SK-N-SH (cell line): ENCODE measurements around the gene ARL6. TPM values are rescaled to one million over a fixed set of nuclear protein-coding genes. Genes with fewer than 3 reads are reported as not detected.

Experiments used
- CTCF ChIA-PET: fragments of 300-600, 350-600 bp; formaldehyde crosslinking; extraction: SDS; loops from one replicate; lab custom pipeline; 2021; lab: Yijun Ruan, JAX
- POLR2A ChIA-PET: fragments of 350-600 bp; sonication (Branson Sonifier 250); formaldehyde crosslinking; extraction: SDS; loops from one replicate; lab custom pipeline; 2020; ENCODE audit warnings: antibody characterized with exemption, inconsistent platforms; lab: Yijun Ruan, JAX
- DNase-seq: peaks from one replicate; pipeline ENCODE4 v3.0.0; 2012
- H2AFZ ChIP-seq: fragments of 200-600 bp; sonication (generic); 2 replicates; pipeline ENCODE4 v1.8.1; 2016; ENCODE audit warnings: antibody characterized with exemption, mild to moderate bottlenecking, low read depth
- H3F3A ChIP-seq: fragments of 200-600 bp; sonication (generic); replicated peaks from 2 replicates; pipeline ENCODE3; 2016; ENCODE audit warnings: antibody characterized with exemption, mild to moderate bottlenecking; ENCODE audit not compliant: insufficient read depth
- H3K27ac ChIP-seq, 2 experiments: fragments of 200-500 bp in 1 of 2; fragments of 200-600 bp in 1 of 2; sonication (Bioruptor generic) in 1 of 2; sonication (generic), shearing (Covaris generic) in 1 of 2; 2 replicates each; pipeline versions ENCODE4 v1.5.1 to v1.6.1; 2014 to 2016; ENCODE audit warnings: low read depth in 2 of 2, inconsistent platforms in 1 of 2, low read length in 1 of 2, mild to moderate bottlenecking in 1 of 2, mixed read lengths in 1 of 2
- H3K27me3 ChIP-seq: fragments of 200-600 bp; sonication (generic), shearing (Covaris generic); 2 replicates; pipeline ENCODE4 v1.6.1; 2016; ENCODE audit warnings: mixed run types; ENCODE audit not compliant: insufficient read depth
- H3K36me3 ChIP-seq, 2 experiments: fragments of 200-500 bp in 1 of 2; fragments of 200-600 bp in 1 of 2; sonication (Bioruptor generic) in 1 of 2; sonication (generic) in 1 of 2; replicated peaks in 1 of 2; 2 replicates each; pipeline versions ENCODE3 to v1.5.1; 2014 to 2016; ENCODE audit warnings: low read length in 1 of 2, mild to moderate bottlenecking in 1 of 2; ENCODE audit not compliant: insufficient read depth in 2 of 2, control insufficient read depth in 1 of 2
- H3K4me1 ChIP-seq, 2 experiments: fragments of 200-500 bp in 1 of 2; fragments of 200-600 bp in 1 of 2; sonication (Bioruptor generic) in 1 of 2; sonication (generic), shearing (Covaris generic) in 1 of 2; 2 replicates each; pipeline versions ENCODE4 v1.5.1 to v1.6.1; 2014 to 2016; ENCODE audit warnings: low read depth in 1 of 2, low read length in 1 of 2, mixed run types in 1 of 2; ENCODE audit not compliant: insufficient read depth in 2 of 2, control insufficient read depth in 1 of 2
- H3K4me2 ChIP-seq: fragments of 200-600 bp; sonication (generic), shearing (Covaris generic); 2 replicates; pipeline ENCODE4 v1.6.1; 2017; ENCODE audit warnings: mixed run types
- H3K4me3 ChIP-seq, 2 experiments: fragments of 200-500 bp in 1 of 2; fragments of 200-600 bp in 1 of 2; sonication (Bioruptor generic) in 1 of 2; sonication (generic), shearing (Covaris generic) in 1 of 2; 2 replicates each; pipeline versions ENCODE4 v1.5.1 to v1.8.1; 2014 to 2016; ENCODE audit warnings: low read depth in 2 of 2, inconsistent platforms in 1 of 2, low read length in 1 of 2, mild to moderate bottlenecking in 1 of 2, mixed read lengths in 1 of 2, moderate library complexity in 1 of 2
- H3K79me2 ChIP-seq: fragments of 200-600 bp; sonication (generic); 2 replicates; pipeline ENCODE4 v1.8.1; 2017; ENCODE audit warnings: mild to moderate bottlenecking; ENCODE audit not compliant: insufficient read depth
- H3K9ac ChIP-seq: fragments of 200-600 bp; sonication (generic); 2 replicates; pipeline ENCODE4 v1.6.1; 2017; ENCODE audit warnings: mixed run types
- H3K9me2 ChIP-seq: fragments of 200-600 bp; sonication (generic); 2 replicates; pipeline ENCODE4 v1.6.1; 2017; ENCODE audit warnings: mixed run types
- H3K9me3 ChIP-seq: fragments of 200-600 bp; sonication (generic); 2 replicates; pipeline ENCODE4 v1.6.1; 2017; ENCODE audit warnings: mixed run types, mild to moderate bottlenecking, moderate library complexity
- H4K20me1 ChIP-seq: fragments of 200-600 bp; sonication (generic); 2 replicates; pipeline ENCODE4 v1.6.1; 2017; ENCODE audit warnings: mild to moderate bottlenecking, mixed run types; ENCODE audit not compliant: insufficient read depth
- CHD2 ChIP-seq: fragments of 150-350 bp; IDR thresholded peaks from 2 replicates; pipeline ENCODE4 v1.6.1; 2018; ENCODE audit warnings: low read length; ENCODE audit not compliant: partially characterized antibody
- CTCF ChIP-seq: fragments of 200-600 bp; sonication (generic); IDR thresholded peaks from 2 replicates; pipeline ENCODE4 v1.6.1; 2017; ENCODE audit warnings: antibody characterized with exemption, mild to moderate bottlenecking, moderate library complexity
- EZH2phosphoT487 ChIP-seq: fragments of 200-600 bp; sonication (generic); IDR thresholded peaks from 2 replicates; pipeline ENCODE4 v1.6.1; 2017; ENCODE audit warnings: low read depth, mixed run types, mild to moderate bottlenecking, antibody characterized with exemption, moderate library complexity, borderline replicate concordance
- FOXM1 ChIP-seq: IDR thresholded peaks from 2 replicates; pipeline ENCODE4 v1.4.0; 2012; ENCODE audit warnings: low read depth, mild to moderate bottlenecking
- GABPA ChIP-seq: IDR thresholded peaks from 2 replicates; pipeline ENCODE4 v1.4.0; 2012; ENCODE audit warnings: low read depth, mild to moderate bottlenecking
- GATA2 ChIP-seq: sonication (generic); formaldehyde crosslinking; IDR thresholded peaks from 2 replicates; pipeline ENCODE4 v1.5.0; 2020; ENCODE audit warnings: mild to moderate bottlenecking, missing genetic modification reagents
- JUND ChIP-seq: IDR thresholded peaks from 2 replicates; pipeline ENCODE4 v1.4.0; 2012
- MEF2A ChIP-seq: IDR thresholded peaks from 2 replicates; pipeline ENCODE4 v1.4.0; 2012; ENCODE audit warnings: low read depth, borderline replicate concordance
- NFIC ChIP-seq: IDR thresholded peaks from 2 replicates; pipeline ENCODE4 v1.4.0; 2012; ENCODE audit warnings: borderline replicate concordance
- RAD21 ChIP-seq: IDR thresholded peaks from 2 replicates; pipeline ENCODE4 v1.6.1; 2012; ENCODE audit warnings: mild to moderate bottlenecking, low read length
- RXRA ChIP-seq: IDR thresholded peaks from 2 replicates; pipeline ENCODE4 v1.4.0; 2012; ENCODE audit warnings: low read depth, mild to moderate bottlenecking, borderline replicate concordance
- SIN3A ChIP-seq: IDR thresholded peaks from 2 replicates; pipeline ENCODE4 v1.6.1; 2012; ENCODE audit warnings: low read depth, mild to moderate bottlenecking, low read length, moderate library complexity, borderline replicate concordance
- SMC3 ChIP-seq: IDR thresholded peaks from 2 replicates; pipeline ENCODE4 v1.6.1; 2012; ENCODE audit warnings: low read depth, low read length, improper control_type of control experiment
- TAF1 ChIP-seq: IDR thresholded peaks from 2 replicates; pipeline ENCODE4 v1.6.1; 2012; ENCODE audit warnings: low read depth, mild to moderate bottlenecking, low read length, moderate library complexity, borderline replicate concordance
- WGBS: methylation state at CpG from one replicate; pipeline ENCODE4 v1.1.6; 2017; ENCODE audit warnings: low lambda C conversion rate; 5-methylcytosine and 5-hydroxymethylcytosine counted together
- polyA plus RNA-seq, 3 experiments: library from polyadenylated mRNA; depleted of rRNA; stranded (reverse); fragments of >200 nt; gene quantifications; 2 replicates each; pipeline ENCODE4 v1.2.3, GENCODE V29; 2012
- TF ChIP-seq, protein P1 (sequence below): fragments of 150-350 bp; IDR thresholded peaks from 2 replicates; pipeline ENCODE4 v1.6.1; 2016; ENCODE audit warnings: mild to moderate bottlenecking, low read depth, low read length
- TF ChIP-seq, protein P2 (sequence below): IDR thresholded peaks from 2 replicates; pipeline ENCODE4 v1.6.1; 2012; ENCODE audit warnings: mild to moderate bottlenecking, low read depth, low read length, moderate library complexity

Gene ARL6
- polyA plus RNA-seq, 1 of the 3 experiments (the other 2 are of a cell fraction), result 2.6 TPM

- H3K9ac ChIP-seq, result no peak overlapping the region
- no peak overlapping the region for H2AFZ ChIP-seq
- H3K27me3 ChIP-seq, result no peaks in the 10 kb centered on the region
- no peak overlapping the region for H3K27ac ChIP-seq
- H3K4me2 ChIP-seq, result no peak overlapping the region
- H4K20me1 ChIP-seq, result no peaks in the 10 kb centered on the region
- H3K9me2 ChIP-seq, result no peaks in the 10 kb centered on the region
- CTCF ChIA-PET, result no interaction called here
- peaks cover 5% of the 10 kb centered on the region for H3F3A ChIP-seq
- no peak overlapping the region for H3K4me3 ChIP-seq
- no peaks in the 10 kb centered on the region for H3K9me3 ChIP-seq
- TF ChIP-seq CHD2, result no peak
- TF ChIP-seq EZH2phosphoT487, result no peak
- no peak for TF ChIP-seq TAF1
- TF ChIP-seq CTCF, result no peak
- TF ChIP-seq GATA2 (CRISPR knock-in tag), result no peak
- no peak for TF ChIP-seq SMC3
- no peaks in the 10 kb centered on the region; a peak in 1 of 4 replicates for H3K4me1 ChIP-seq
- no peaks in the 10 kb centered on the region for H3K36me3 ChIP-seq
- WGBS, result 79% methylated on average over 5 of the region's 5 CpGs
- DNase-seq, result no peak
- no peaks in the 10 kb centered on the region; the same call in 1 of the 2 replicates for H3K79me2 ChIP-seq
- POLR2A ChIA-PET, result no interaction called here
These were observed 71.2 kb downstream of the ARL6 start for GRCh38 chr3:97835761-97836160.

GRCh38 chr3:97838393-97838792 is 73.8 kb downstream of the ARL6 start:
- Histone ChIP-seq H3K9me2 (no peaks in the 10 kb centered on the region), H3K27ac (no peak overlapping the region), H3K4me1 (no peaks in the 10 kb centered on the region; a peak in 1 of 4 replicates), H3K36me3 (peaks cover 0 to 2% of the 10 kb centered on the region in 2 experiments), H3K27me3 (no peaks in the 10 kb centered on the region), H3K9me3 (no peaks in the 10 kb centered on the region), H3K9ac (no peak overlapping the region), H4K20me1 (no peaks in the 10 kb centered on the region), H3K4me3 (no peak overlapping the region), H2AFZ (no peak overlapping the region), H3K4me2 (no peak overlapping the region), H3F3A (peaks cover 5% of the 10 kb centered on the region), H3K79me2 (no peaks in the 10 kb centered on the region; the same call in 1 of the 2 replicates)
- DNase-seq, result no peak
- CTCF ChIA-PET, result interaction anchor here (1.1 to 3.8 kb wide), 3 partner anchors 11 to 178 kb away, joined by 3 to 18 read pairs (median 3); partner anchors contain the start of gene CRYBG3
- POLR2A ChIA-PET, result no interaction called here
- 74% methylated on average over 3 of the region's 3 CpGs for WGBS
- TF ChIP-seq GABPA (no peak), RXRA (no peak), JUND (no peak), RAD21 (no peak), FOXM1 (no peak), SIN3A (no peak), CHD2 (no peak), MEF2A (no peak), NFIC (no peak)
- TF ChIP-seq, protein P1, sequence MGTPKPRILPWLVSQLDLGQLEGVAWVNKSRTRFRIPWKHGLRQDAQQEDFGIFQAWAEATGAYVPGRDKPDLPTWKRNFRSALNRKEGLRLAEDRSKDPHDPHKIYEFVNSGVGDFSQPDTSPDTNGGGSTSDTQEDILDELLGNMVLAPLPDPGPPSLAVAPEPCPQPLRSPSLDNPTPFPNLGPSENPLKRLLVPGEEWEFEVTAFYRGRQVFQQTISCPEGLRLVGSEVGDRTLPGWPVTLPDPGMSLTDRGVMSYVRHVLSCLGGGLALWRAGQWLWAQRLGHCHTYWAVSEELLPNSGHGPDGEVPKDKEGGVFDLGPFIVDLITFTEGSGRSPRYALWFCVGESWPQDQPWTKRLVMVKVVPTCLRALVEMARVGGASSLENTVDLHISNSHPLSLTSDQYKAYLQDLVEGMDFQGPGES, result no peak
- TF ChIP-seq, protein P2, sequence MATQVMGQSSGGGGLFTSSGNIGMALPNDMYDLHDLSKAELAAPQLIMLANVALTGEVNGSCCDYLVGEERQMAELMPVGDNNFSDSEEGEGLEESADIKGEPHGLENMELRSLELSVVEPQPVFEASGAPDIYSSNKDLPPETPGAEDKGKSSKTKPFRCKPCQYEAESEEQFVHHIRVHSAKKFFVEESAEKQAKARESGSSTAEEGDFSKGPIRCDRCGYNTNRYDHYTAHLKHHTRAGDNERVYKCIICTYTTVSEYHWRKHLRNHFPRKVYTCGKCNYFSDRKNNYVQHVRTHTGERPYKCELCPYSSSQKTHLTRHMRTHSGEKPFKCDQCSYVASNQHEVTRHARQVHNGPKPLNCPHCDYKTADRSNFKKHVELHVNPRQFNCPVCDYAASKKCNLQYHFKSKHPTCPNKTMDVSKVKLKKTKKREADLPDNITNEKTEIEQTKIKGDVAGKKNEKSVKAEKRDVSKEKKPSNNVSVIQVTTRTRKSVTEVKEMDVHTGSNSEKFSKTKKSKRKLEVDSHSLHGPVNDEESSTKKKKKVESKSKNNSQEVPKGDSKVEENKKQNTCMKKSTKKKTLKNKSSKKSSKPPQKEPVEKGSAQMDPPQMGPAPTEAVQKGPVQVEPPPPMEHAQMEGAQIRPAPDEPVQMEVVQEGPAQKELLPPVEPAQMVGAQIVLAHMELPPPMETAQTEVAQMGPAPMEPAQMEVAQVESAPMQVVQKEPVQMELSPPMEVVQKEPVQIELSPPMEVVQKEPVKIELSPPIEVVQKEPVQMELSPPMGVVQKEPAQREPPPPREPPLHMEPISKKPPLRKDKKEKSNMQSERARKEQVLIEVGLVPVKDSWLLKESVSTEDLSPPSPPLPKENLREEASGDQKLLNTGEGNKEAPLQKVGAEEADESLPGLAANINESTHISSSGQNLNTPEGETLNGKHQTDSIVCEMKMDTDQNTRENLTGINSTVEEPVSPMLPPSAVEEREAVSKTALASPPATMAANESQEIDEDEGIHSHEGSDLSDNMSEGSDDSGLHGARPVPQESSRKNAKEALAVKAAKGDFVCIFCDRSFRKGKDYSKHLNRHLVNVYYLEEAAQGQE, result no peak
- TF ChIP-seq, all 33 proteins: peak for 0
